B cell (primary cell): Measurements from ENCODE around the gene EIF4ENIF1. TPM values are rescaled to one million over a fixed set of nuclear protein-coding genes. Genes with fewer than 3 reads are reported as not detected.

Experiments
- ATAC-seq: fragments of 200-7000 bp; cut with Tn5 transposase; one replicate; pipeline ENCODE4 v1.10.0; 2021; ENCODE audit warnings: low read depth, mild to moderate bottlenecking, moderate number of reproducible peaks, moderate library complexity
- CTCF ChIA-PET: fragments of 350-600 bp; sonication (Branson Sonifier 250); formaldehyde crosslinking; loops from one replicate; lab custom pipeline; 2021; ENCODE audit warnings: antibody characterized with exemption, inconsistent platforms; lab: Charles Lee
- POLR2A ChIA-PET: fragments of 350-600 bp; sonication (Branson Sonifier 250); formaldehyde crosslinking; loops from one replicate; lab custom pipeline; 2021; ENCODE audit warnings: antibody characterized with exemption; lab: Charles Lee
- DNase-seq: peaks from one replicate; pipeline ENCODE4 v3.0.0; 2013
- H2AFZ ChIP-seq: 2 replicates; pipeline ENCODE4 v1.6.1; 2012; ENCODE audit warnings: mild to moderate bottlenecking, low read depth, low read length; ENCODE audit not compliant: insufficient read depth, poor library complexity, severe bottlenecking
- H3K27ac ChIP-seq, 2 donors: 1 replicate in 1 of 2; 2 replicates in 1 of 2; pipeline ENCODE4 v1.5.1; 2012 to 2013; ENCODE audit warnings: low read length in 2 of 2, mild to moderate bottlenecking in 2 of 2, moderate library complexity in 1 of 2
- H3K27me3 ChIP-seq, 4 experiments: fragments of 200-600 bp in 1 of 4; sonication (generic) in 1 of 4; replicated peaks in 1 of 4; 1 replicate in 2 of 4; 2 replicates in 2 of 4; pipeline versions ENCODE4 v1.6.1 to v1.7.0; 2013 to 2016; ENCODE audit warnings: low read length in 3 of 4, mild to moderate bottlenecking in 2 of 4, mixed read lengths in 1 of 4, moderate library complexity in 1 of 4; ENCODE audit not compliant: insufficient read depth in 4 of 4, control insufficient read depth in 3 of 4; ENCODE audit errors: control extremely low read depth in 1 of 4
- H3K36me3 ChIP-seq, 2 experiments: replicated peaks in 1 of 2; 1 replicate in 1 of 2; 2 replicates in 1 of 2; pipeline versions ENCODE4 v1.6.1 to v1.7.1; 2013; ENCODE audit warnings: low read length in 1 of 2; ENCODE audit not compliant: insufficient read depth in 2 of 2, control insufficient read depth in 1 of 2; ENCODE audit errors: control extremely low read depth in 1 of 2, extremely low read depth in 1 of 2
- H3K4me1 ChIP-seq, 2 donors: fragments of 200-600 bp in 1 of 2; sonication (generic) in 1 of 2; 1 replicate in 1 of 2; 2 replicates in 1 of 2; pipeline versions ENCODE4 v1.5.1 to v1.6.1; 2013 to 2017; ENCODE audit warnings: low read length in 2 of 2; ENCODE audit not compliant: control insufficient read depth in 2 of 2, insufficient read depth in 2 of 2
- H3K4me2 ChIP-seq: replicated peaks from 2 replicates; pipeline ENCODE3; 2012; ENCODE audit warnings: mild to moderate bottlenecking, low read depth, low read length; ENCODE audit not compliant: poor library complexity, severe bottlenecking
- H3K4me3 ChIP-seq, 5 experiments: fragments of 200-600 bp in 1 of 5; sonication (generic) in 1 of 5; 1 replicate in 3 of 5; 2 replicates in 2 of 5; pipeline versions ENCODE4 v1.5.1 to v1.7.0; 2011 to 2016; ENCODE audit warnings: low read length in 4 of 5, mild to moderate bottlenecking in 4 of 5, low read depth in 2 of 5, control low read depth in 1 of 5, moderate library complexity in 1 of 5; ENCODE audit not compliant: insufficient read depth in 1 of 5; ENCODE audit errors: control extremely low read depth in 1 of 5, extremely low read depth in 1 of 5
- H3K79me2 ChIP-seq: fragments of 200-600 bp; sonication (generic); one replicate; pipeline ENCODE4 v1.6.0; 2016; ENCODE audit warnings: low read length; ENCODE audit not compliant: control insufficient read depth, insufficient read depth
- H3K9ac ChIP-seq: fragments of 200-600 bp; sonication (generic); 2 replicates; pipeline ENCODE4 v1.6.1; 2017; ENCODE audit warnings: mild to moderate bottlenecking, low read length, moderate library complexity
- H3K9me3 ChIP-seq, 3 donors: one replicate each; pipeline versions ENCODE4 v1.6.1 to v1.7.1; 2013; ENCODE audit warnings: low read length in 2 of 3; ENCODE audit not compliant: control insufficient read depth in 2 of 3, insufficient read depth in 1 of 3; ENCODE audit errors: control extremely low read depth in 1 of 3
- H4K20me1 ChIP-seq: 2 replicates; pipeline ENCODE4 v1.6.0; 2012; ENCODE audit warnings: mild to moderate bottlenecking, low read length; ENCODE audit not compliant: insufficient read depth, control insufficient read depth, poor library complexity, severe bottlenecking
- H3K27ac Mint-ChIP-seq: one replicate; pipeline ENCODE4 v1.8.0; 2021; ENCODE audit warnings: mixed read lengths
- H3K27me3 Mint-ChIP-seq: one replicate; pipeline ENCODE4 v1.8.0; 2021; ENCODE audit warnings: mixed read lengths
- H3K4me1 Mint-ChIP-seq: one replicate; pipeline ENCODE4 v1.8.0; 2021; ENCODE audit warnings: mixed read lengths
- H3K4me3 Mint-ChIP-seq: one replicate; pipeline ENCODE4 v1.8.0; 2021; ENCODE audit warnings: mixed read lengths
- H3K9me3 Mint-ChIP-seq: one replicate; pipeline ENCODE4 v1.8.0; 2022; ENCODE audit warnings: mixed read lengths; ENCODE audit not compliant: insufficient read depth
- CTCF ChIP-seq: fragments of 200-600 bp; IDR thresholded peaks from one replicate; pipeline ENCODE4 v1.8.0; 2022; ENCODE audit warnings: antibody characterized with exemption, mild to moderate bottlenecking
- EZH2 ChIP-seq: IDR thresholded peaks from 2 replicates; pipeline ENCODE4 v1.6.1; 2012; ENCODE audit warnings: borderline replicate concordance, low read depth, mild to moderate bottlenecking, moderate library complexity, low read length; ENCODE audit not compliant: insufficient read depth, poor library complexity, severe bottlenecking
- WGBS: methylation state at CpG from one replicate; pipeline ENCODE4 v1.1.5; 2013; ENCODE audit warnings: missing lambda C conversion rate; ENCODE audit not compliant: insufficient coverage; 5-methylcytosine and 5-hydroxymethylcytosine counted together
- intact Hi-C: fragments of 100-400 bp; cut with micrococcal nuclease; formaldehyde crosslinking; loops from one replicate; pipeline ENCODE4 v1.10.0; 2022
- polyA plus RNA-seq: library from polyadenylated mRNA; depleted of rRNA; stranded (reverse); fragments of >200 nt; gene quantifications from 2 replicates; pipeline ENCODE4 v1.2.3, GENCODE V29; 2012
- total RNA-seq, 2 donors: library from RNA; stranded (reverse); fragments of 120-200 nt in 1 of 2; gene quantifications; 1 replicate in 1 of 2; 2 replicates in 1 of 2; pipeline versions ENCODE4 v1.2.3 to v1.2.4, GENCODE V29; 2013 to 2022

Gene EIF4ENIF1
- total and polyA plus RNA-seq, 2 donors (not counting 1 experiment from before 2014, with no cell fraction given) = 29.4 to 58.3 TPM

GRCh38 chr22:31501738-31502137 lies 12.1 kb upstream of the EIF4ENIF1 start:
- Mint-ChIP-seq H3K4me3 (no peak overlapping the region), H3K27me3 (no peaks in the 10 kb centered on the region), H3K27ac (no peak overlapping the region), H3K9me3 (no peaks in the 10 kb centered on the region), H3K4me1 (peaks cover 20% of the 10 kb centered on the region)
- TF ChIP-seq CTCF = no peak
- TF ChIP-seq EZH2 = no peak
- Histone ChIP-seq H4K20me1 (peaks cover 22% of the 10 kb centered on the region), H2AFZ (no peak overlapping the region), H3K4me1 (peaks cover 9% of the 10 kb centered on the region in 2 donors), H3K79me2 (peaks cover 89% of the 10 kb centered on the region), H3K27ac (no peak overlapping the region), H3K9me3 (no peaks in the 10 kb centered on the region), H3K36me3 (peaks cover 2 to 5% of the 10 kb centered on the region in 2 experiments), H3K27me3 (no peaks in the 10 kb centered on the region), H3K4me2 (no peak overlapping the region), H3K4me3 (no peak overlapping the region), H3K9ac (no peak overlapping the region)
- DNase-seq = no peak
- ATAC-seq = no peak
- intact Hi-C loops = loop anchor here (10.0 kb wide), 1 partner anchor 63 kb away; no protein-coding TSS in a partner anchor
- ChIA-PET POLR2A (interaction anchor here (0.6 kb wide), 1 partner anchor 459 kb away, joined by 6 read pairs; no protein-coding TSS in a partner anchor), CTCF (interaction anchor here (1.0 kb wide), 1 partner anchor 50 kb away, joined by 3 read pairs; no protein-coding TSS in a partner anchor)
- no CpG with 5 or more reads among the region's 2 CpGs for WGBS

DNA sequence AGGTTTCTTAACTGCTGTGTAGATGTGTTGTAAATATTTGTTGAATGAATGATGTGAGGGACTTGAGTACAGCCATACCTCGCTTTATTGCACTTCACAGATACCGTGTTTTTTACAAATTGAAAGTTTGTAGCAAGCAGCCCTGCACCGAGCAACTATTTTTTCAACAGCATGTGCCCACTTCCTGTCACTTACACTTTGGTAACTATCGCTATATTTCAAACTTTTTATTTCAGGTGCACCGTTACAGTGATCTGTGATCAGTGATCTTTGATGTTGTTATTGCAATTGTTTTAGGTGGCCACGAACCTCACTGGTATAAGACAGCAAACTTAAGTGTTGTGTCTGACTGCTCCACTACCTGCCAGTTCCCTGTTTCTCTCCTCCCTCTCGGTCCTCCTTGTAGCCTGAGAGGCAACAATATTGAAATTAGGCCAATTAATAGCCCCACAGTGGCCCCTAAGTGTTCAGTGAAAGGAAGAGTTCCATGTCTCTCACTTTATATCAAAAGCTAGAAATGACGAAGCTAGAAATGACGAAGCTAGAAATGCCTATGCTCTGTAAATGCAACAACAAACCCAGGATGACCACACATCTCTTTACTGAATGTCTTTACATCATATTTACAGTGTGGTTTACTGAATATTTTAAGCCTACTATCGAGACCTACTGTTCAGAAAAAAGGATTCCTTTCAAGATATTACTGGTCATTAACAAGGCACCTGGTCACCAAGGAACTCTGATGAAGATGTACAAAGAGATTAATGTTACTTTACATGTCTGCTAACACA lies 7.7 kb upstream of the EIF4ENIF1 start:
- no CpG with 5 or more reads among the region's 10 CpGs for WGBS
- H3K9ac ChIP-seq = peak overlapping the region; percentile 76
- H3K27ac Mint-ChIP-seq = peak overlapping the region; percentile 97
- H3K4me1 ChIP-seq = peaks cover 21 to 34% of the 10 kb centered on the region in 2 donors
- H4K20me1 ChIP-seq = peaks cover 3% of the 10 kb centered on the region
- intact Hi-C loops = loop anchor here (1.0 to 10.0 kb wide), 9 partner anchors 8 to 977 kb away; partner anchors contain the start of genes EIF4ENIF1, FBXO7, PATZ1 and PIK3IP1
- peak overlapping the region; percentile 89 for H3K4me2 ChIP-seq
- H3K27me3 Mint-ChIP-seq = no peaks in the 10 kb centered on the region
- H3K79me2 ChIP-seq = peaks cover 59% of the 10 kb centered on the region
- no peaks in the 10 kb centered on the region for H3K9me3 ChIP-seq
- no peak for ATAC-seq
- peaks cover 0 to 5% of the 10 kb centered on the region in 2 experiments for H3K36me3 ChIP-seq
- CTCF ChIA-PET = no interaction called here
- no peaks in the 10 kb centered on the region for H3K9me3 Mint-ChIP-seq
- peaks cover 35% of the 10 kb centered on the region for H3K4me1 Mint-ChIP-seq
- no peak for TF ChIP-seq CTCF
- no peak for TF ChIP-seq EZH2
- DNase-seq = no peak
- H3K27ac ChIP-seq = peak overlapping the region; percentile 83 to 85
- H3K4me3 Mint-ChIP-seq = peak overlapping the region; percentile 97
- POLR2A ChIA-PET = interaction anchor here (0.6 kb wide), 1 partner anchor 135 kb away, joined by 4 read pairs; no protein-coding TSS in a partner anchor
- H3K4me3 ChIP-seq = peak overlapping the region; percentile 51 to 88 (median 80)
- no peaks in the 10 kb centered on the region for H3K27me3 ChIP-seq
- peak overlapping the region; percentile 88 for H2AFZ ChIP-seq
